ENCODE data around the gene S100B. TPM values are rescaled to one million over a fixed set of nuclear protein-coding genes. Genes with fewer than 3 reads are reported as not detected.

Gene S100B
- total and polyA plus RNA-seq, 2 of the 13 experiments (the other 11 are each of a cell fraction or from before 2014, with no cell fraction given): not detected

- TF ChIP-seq ZNF597 (CRISPR knock-in tag; IDR thresholded peaks at IDR 0.05) (no peak), ZNF609 (CRISPR knock-in tag; IDR thresholded peaks at IDR 0.05; ENCODE audit: borderline replicate concordance) (no peak), EP300 (IDR thresholded peaks at IDR 0.05; ENCODE audit: low read depth in 2 of 2, low read length in 2 of 2) (peak; percentile 63 to 67; a peak in 3 of 4 replicates), EP300 (CRISPR knock-in tag; IDR thresholded peaks at IDR 0.05; ENCODE audit: borderline replicate concordance) (no peak), ZNF224 (CRISPR knock-in tag; IDR thresholded peaks at IDR 0.05) (no peak), MED1 (CRISPR knock-in tag; IDR thresholded peaks at IDR 0.05) (peak; percentile 49), MLXIP (CRISPR knock-in tag; IDR thresholded peaks at IDR 0.05; ENCODE audit: borderline replicate concordance) (no peak), SNAI1 (CRISPR knock-in tag; IDR thresholded peaks at IDR 0.05; ENCODE audit: borderline replicate concordance) (no peak), NCOA2 (CRISPR knock-in tag; IDR thresholded peaks at IDR 0.05) (peak; percentile 58; the same call in 1 of the 2 replicates), ZMAT5 (CRISPR knock-in tag; IDR thresholded peaks at IDR 0.05; ENCODE audit: borderline replicate concordance, low read depth) (no peak), ZNF232 (CRISPR knock-in tag; IDR thresholded peaks at IDR 0.05; ENCODE audit: borderline replicate concordance) (no peak), SOX5 (CRISPR knock-in tag; IDR thresholded peaks at IDR 0.05; ENCODE audit: borderline replicate concordance) (peak; percentile 41; the same call in 1 of the 2 replicates), UBTF (CRISPR knock-in tag; IDR thresholded peaks at IDR 0.05) (no peak), ZNF577 (CRISPR knock-in tag; IDR thresholded peaks at IDR 0.05; ENCODE audit: borderline replicate concordance, low read depth) (no peak), POLR2A (IDR thresholded peaks at IDR 0.05; ENCODE audit: insufficient read depth in 1 of 2, low read depth in 2 of 2, low read length in 2 of 2) (peak in 1 of 2 experiments; percentile 40; a peak in 1 of 4 replicates), MXD1 (CRISPR knock-in tag; IDR thresholded peaks at IDR 0.05) (no peak), FOSL1 (CRISPR knock-in tag; IDR thresholded peaks at IDR 0.05; ENCODE audit: borderline replicate concordance) (no peak), ZNF747 (CRISPR knock-in tag; IDR thresholded peaks at IDR 0.05; ENCODE audit: borderline replicate concordance) (no peak)
These were observed 17.3 kb upstream of the S100B start (continued) for GRCh38 chr21:46622226-46622625.

Data from HepG2 (cell line).